Stomach smooth muscle (tissue), 2 donors: ENCODE measurements around the gene PFKM.

ENCODE experiments used
- H3K27ac ChIP-seq: one replicate; pipeline ENCODE4 v1.7.0; 2013; ENCODE audit warnings: mild to moderate bottlenecking, low read length, inconsistent platforms
- H3K27me3 ChIP-seq, 2 donors: one replicate each; pipeline ENCODE4 v1.7.0; 2013; ENCODE audit warnings: low read length in 2 of 2; ENCODE audit not compliant: insufficient read depth in 2 of 2, control insufficient read depth in 1 of 2
- H3K36me3 ChIP-seq, 2 donors: one replicate each; pipeline ENCODE4 v1.7.0; 2013; ENCODE audit warnings: low read length in 2 of 2; ENCODE audit not compliant: control insufficient read depth in 2 of 2, insufficient read depth in 2 of 2
- H3K4me1 ChIP-seq: one replicate; pipeline ENCODE4 v1.7.0; 2013; ENCODE audit warnings: low read length; ENCODE audit not compliant: control insufficient read depth, insufficient read depth
- H3K4me3 ChIP-seq, 2 donors: one replicate each; pipeline ENCODE4 v1.7.0; 2013; ENCODE audit warnings: low read length in 2 of 2
- H3K9ac ChIP-seq, 2 donors: one replicate each; pipeline ENCODE4 v1.7.0; 2013; ENCODE audit warnings: low read length in 2 of 2, mild to moderate bottlenecking in 1 of 2
- H3K9me3 ChIP-seq, 2 donors: one replicate each; pipeline ENCODE4 v1.7.0; 2013; ENCODE audit warnings: low read length in 2 of 2; ENCODE audit not compliant: control insufficient read depth in 2 of 2
- donor health status: healthy.
- donor health status: Pancreatic carcinoma.

PFKM gene

DNA sequence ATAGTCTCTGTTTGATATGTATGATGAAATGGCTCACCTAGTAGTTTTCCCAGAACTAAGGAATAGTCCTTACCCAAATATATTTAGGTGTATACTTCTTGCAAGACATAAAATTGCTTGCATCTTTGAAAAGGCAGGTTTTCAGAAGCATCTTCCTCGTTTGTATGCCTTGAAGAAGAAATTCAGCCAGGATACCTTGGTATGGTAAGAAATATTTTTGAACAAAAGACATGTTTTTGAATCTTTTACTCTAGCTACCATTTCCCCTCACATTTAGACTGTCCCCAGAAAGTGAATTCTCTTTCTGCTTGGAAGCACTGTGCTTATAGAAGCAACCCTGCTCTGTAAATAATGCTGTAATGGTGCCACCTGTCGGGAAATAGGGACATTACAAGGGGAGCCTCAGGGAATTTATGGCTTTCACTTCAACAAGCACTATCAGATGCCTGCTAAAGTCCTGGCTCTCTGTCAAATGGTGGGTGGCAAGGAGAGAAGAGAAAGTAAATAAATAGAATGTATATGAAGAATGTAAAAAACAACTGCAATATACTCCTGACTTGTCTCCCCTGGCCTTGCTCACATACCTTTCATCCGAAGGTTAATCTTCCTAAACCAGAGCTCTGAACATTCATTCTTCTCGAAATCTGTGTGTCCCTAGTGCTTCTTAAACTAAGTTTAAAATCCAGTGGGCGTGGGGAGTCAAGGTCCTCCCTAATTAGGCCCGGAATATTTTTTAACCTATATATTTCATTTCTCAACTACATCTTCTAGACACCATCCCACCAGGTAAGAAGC, 70.4 kb downstream of the PFKM start:
- Histone ChIP-seq H3K27me3 (peaks cover 8 to 10% of the 10 kb centered on the region in 2 donors), H3K9ac (no peak overlapping the region), H3K36me3 (no peaks in the 10 kb centered on the region), H3K4me1 (peaks cover 2% of the 10 kb centered on the region), H3K4me3 (no peak overlapping the region), H3K27ac (no peak overlapping the region), H3K9me3 (no peaks in the 10 kb centered on the region)

DNA sequence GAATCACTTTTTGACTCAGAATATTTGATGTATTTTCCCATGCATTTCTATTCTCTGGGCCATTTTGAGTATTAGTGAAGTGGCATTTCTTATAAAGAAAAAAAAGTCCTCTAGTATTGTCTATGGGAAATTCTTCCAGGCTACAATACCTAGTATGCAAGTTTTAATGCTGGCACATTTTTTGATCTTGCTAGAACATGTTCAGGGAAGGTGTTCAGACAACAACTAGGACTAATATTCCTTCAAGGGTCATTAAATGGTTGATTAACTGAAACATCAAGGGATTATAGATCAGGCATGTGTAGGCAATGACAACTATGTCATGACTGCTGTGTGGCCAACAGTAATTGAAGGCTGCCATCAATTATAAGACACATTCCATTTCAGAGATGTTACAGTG, 71.9 kb downstream of the PFKM start:
- no peaks in the 10 kb centered on the region for H3K36me3 ChIP-seq
- no peak overlapping the region for H3K9ac ChIP-seq
- no peak overlapping the region for H3K4me3 ChIP-seq
- no peak overlapping the region for H3K27ac ChIP-seq
- H3K9me3 ChIP-seq: no peaks in the 10 kb centered on the region
- peaks cover 0 to 2% of the 10 kb centered on the region in 2 donors for H3K27me3 ChIP-seq
- H3K4me1 ChIP-seq: no peaks in the 10 kb centered on the region

DNA sequence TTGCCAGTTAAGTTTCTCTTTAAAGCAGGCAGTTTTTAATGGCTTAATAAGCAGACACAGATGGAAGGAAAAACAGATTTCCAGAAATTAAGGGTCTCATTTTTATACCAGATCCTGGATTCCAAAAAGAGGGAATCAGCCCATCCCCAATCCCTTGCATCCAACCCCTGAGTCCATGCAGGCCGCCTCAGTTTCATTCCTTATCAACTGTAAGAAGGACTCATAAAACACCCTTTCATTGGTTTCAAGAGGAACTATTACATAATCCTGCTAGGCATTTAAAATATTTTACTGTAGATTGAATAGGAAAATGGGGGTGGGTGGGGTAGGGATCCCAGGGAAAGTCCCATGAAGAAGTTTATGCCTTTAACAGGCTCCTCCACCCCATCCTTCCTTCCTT, 73.7 kb downstream of the PFKM start:
- H3K4me3 ChIP-seq: no peak overlapping the region
- peaks cover 0 to 2% of the 10 kb centered on the region in 2 donors for H3K27me3 ChIP-seq
- H3K9ac ChIP-seq: no peak overlapping the region
- H3K36me3 ChIP-seq: no peaks in the 10 kb centered on the region
- no peak overlapping the region for H3K27ac ChIP-seq
- H3K4me1 ChIP-seq: no peaks in the 10 kb centered on the region
- H3K9me3 ChIP-seq: no peaks in the 10 kb centered on the region

DNA sequence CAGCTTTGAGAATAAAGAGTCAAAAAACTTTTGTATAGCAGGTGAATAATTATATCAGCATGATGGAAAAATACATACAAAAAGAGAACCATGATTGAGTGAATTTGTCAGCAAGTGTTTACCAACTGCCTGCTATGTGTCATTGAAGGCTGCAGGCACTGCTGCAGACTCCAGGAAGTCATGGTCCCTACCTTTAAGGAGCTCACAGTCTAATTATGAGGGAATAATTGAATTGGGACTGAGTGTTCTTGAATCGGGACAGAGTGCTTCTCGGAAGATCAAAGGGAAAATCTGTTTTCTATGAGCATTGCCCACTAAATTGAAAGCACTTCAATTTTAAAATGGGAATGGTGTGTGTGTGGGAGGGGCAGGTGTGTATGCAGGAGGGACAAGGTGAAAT, 74.5 kb downstream of the PFKM start:
- H3K4me3 ChIP-seq: no peak overlapping the region
- H3K27ac ChIP-seq: no peak overlapping the region
- H3K9ac ChIP-seq: no peak overlapping the region
- H3K27me3 ChIP-seq: peaks cover 0 to 2% of the 10 kb centered on the region in 2 donors
- no peaks in the 10 kb centered on the region for H3K36me3 ChIP-seq
- H3K4me1 ChIP-seq: peaks cover 2% of the 10 kb centered on the region
- no peaks in the 10 kb centered on the region for H3K9me3 ChIP-seq

GRCh38 chr12:48194799-48195201, 75.6 kb downstream of the PFKM start:
- Histone ChIP-seq H3K27me3 (peaks cover 0 to 2% of the 10 kb centered on the region in 2 donors), H3K36me3 (no peaks in the 10 kb centered on the region), H3K27ac (no peak overlapping the region), H3K4me3 (no peak overlapping the region), H3K9me3 (no peaks in the 10 kb centered on the region), H3K9ac (no peak overlapping the region), H3K4me1 (peaks cover 7% of the 10 kb centered on the region)
